Skeletal muscle satellite cell (primary cell): ENCODE results near the gene LIF.

Source experiments
- H3K27me3 ChIP-seq: 2 replicates; pipeline ENCODE4 v1.7.0; 2013; ENCODE audit warnings: low read length; ENCODE audit not compliant: control insufficient read depth, insufficient read depth
- H3K36me3 ChIP-seq: 2 replicates; pipeline ENCODE4 v1.7.0; 2013; ENCODE audit warnings: mild to moderate bottlenecking, control low read depth, low read length; ENCODE audit not compliant: insufficient read depth
- H3K4me1 ChIP-seq: 2 replicates; pipeline ENCODE4 v1.7.0; 2013; ENCODE audit warnings: low read length; ENCODE audit not compliant: control insufficient read depth, insufficient read depth
- H3K4me2 ChIP-seq: 2 replicates; pipeline ENCODE4 v1.7.0; 2013; ENCODE audit warnings: mild to moderate bottlenecking, low read length
- H3K4me3 ChIP-seq: 2 replicates; pipeline ENCODE4 v1.7.0; 2013; ENCODE audit warnings: low read length
- H3K9ac ChIP-seq: 2 replicates; pipeline ENCODE4 v1.7.0; 2013; ENCODE audit warnings: mild to moderate bottlenecking, low read depth, low read length, moderate library complexity
- H3K9me3 ChIP-seq: replicated peaks from 2 replicates; pipeline ENCODE4 v1.7.0; 2013; ENCODE audit warnings: mild to moderate bottlenecking, control low read depth, low read length

LIF gene

DNA sequence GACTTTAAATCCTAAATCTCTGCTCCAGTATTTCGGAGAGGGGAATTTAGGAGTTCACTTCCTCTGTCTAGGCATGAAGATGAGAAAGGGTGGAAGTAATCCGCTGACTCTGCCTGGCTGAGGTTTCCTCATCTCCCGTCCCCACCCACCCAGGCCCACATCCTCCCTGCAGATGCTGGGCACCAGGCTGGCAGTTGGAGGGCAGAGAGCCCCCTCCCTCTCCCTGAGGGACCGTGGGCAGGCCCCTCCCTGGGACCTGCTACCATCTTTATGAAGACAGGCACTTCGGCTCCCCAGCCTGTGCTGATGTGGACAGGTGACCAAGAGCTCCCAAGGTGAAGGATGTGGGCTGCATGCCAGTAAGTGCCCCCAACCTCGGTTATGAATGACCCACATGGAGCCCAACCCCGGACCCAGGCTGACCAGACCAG, 36.1 kb upstream of the LIF start:
- H3K9ac ChIP-seq = no peak overlapping the region
- H3K4me3 ChIP-seq = no peak overlapping the region

DNA sequence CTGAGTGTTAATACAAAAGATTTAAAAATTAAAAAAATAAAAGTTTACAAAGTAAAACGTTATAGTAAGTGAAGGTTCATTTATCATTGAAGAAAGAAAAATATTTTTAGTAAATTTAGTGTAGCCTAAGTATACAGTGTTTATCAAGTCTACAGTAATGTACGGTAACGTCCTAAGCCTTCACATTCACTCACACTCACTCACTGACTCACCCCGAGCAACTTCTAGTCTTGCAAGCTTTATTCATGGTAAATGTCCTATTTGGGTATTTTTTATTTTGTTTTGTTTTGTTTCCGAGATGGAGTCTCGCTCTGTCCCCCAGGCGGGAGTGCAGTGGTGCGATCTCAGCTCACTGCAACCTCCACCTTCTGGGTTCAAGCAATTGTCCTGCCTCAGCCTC, 33.9 kb upstream of the LIF start:
- H3K4me2 ChIP-seq = no peak overlapping the region
- H3K4me1 ChIP-seq = peaks cover 40% of the 10 kb centered on the region
- no peaks in the 10 kb centered on the region for H3K9me3 ChIP-seq
- no peaks in the 10 kb centered on the region for H3K36me3 ChIP-seq
- H3K27me3 ChIP-seq = no peaks in the 10 kb centered on the region
- no peak overlapping the region for H3K9ac ChIP-seq
- H3K4me3 ChIP-seq = no peak overlapping the region

More for the DNA sequence above, 36.1 kb upstream of the LIF start:
- Histone ChIP-seq H3K4me1 (peaks cover 32% of the 10 kb centered on the region), H3K9me3 (no peaks in the 10 kb centered on the region), H3K36me3 (peaks cover 3% of the 10 kb centered on the region), H3K27me3 (no peaks in the 10 kb centered on the region), H3K4me2 (no peak overlapping the region)

DNA sequence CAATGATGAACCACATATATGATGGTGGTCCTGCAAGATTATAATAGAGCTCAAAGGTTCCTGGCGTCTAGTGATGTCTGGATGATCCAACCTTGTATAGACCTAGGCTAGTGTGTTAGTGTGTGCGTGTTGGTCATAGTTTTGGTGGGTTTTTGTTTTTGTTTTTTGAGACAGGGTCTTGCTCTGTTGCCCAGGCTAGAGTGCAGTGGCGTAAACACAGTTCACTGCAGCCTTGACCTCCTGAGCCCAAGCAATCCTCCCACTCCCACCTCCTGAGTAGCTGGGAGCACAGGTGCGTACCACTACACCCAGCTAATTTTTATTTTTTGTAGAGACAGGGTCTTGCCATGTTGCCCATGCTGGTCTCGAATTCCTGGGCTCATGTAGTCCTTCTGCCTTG, 33.4 kb upstream of the LIF start:
- Histone ChIP-seq H3K9me3 (no peaks in the 10 kb centered on the region), H3K9ac (peak overlapping the region; percentile 1), H3K4me3 (peak overlapping the region; percentile 36), H3K27me3 (no peaks in the 10 kb centered on the region), H3K4me1 (peaks cover 40% of the 10 kb centered on the region), H3K36me3 (no peaks in the 10 kb centered on the region), H3K4me2 (peak overlapping the region; percentile 66)

GRCh38 chr22:30279046-30279788, 32.7 kb upstream of the LIF start:
- H3K4me1 ChIP-seq = peaks cover 40% of the 10 kb centered on the region
- no peaks in the 10 kb centered on the region for H3K9me3 ChIP-seq
- peak overlapping the region; percentile 3 for H3K9ac ChIP-seq
- H3K4me3 ChIP-seq = peak overlapping the region; percentile 36
- H3K36me3 ChIP-seq = no peaks in the 10 kb centered on the region
- peak overlapping the region; percentile 66 for H3K4me2 ChIP-seq
- H3K27me3 ChIP-seq = no peaks in the 10 kb centered on the region

- no peaks in the 10 kb centered on the region for H3K27me3 ChIP-seq
- H3K9ac ChIP-seq = peak overlapping the region; percentile 52
- H3K9me3 ChIP-seq = no peaks in the 10 kb centered on the region
- H3K4me3 ChIP-seq = peak overlapping the region; percentile 19
- H3K36me3 ChIP-seq = no peaks in the 10 kb centered on the region
- H3K4me1 ChIP-seq = peaks cover 40% of the 10 kb centered on the region
- H3K4me2 ChIP-seq = peak overlapping the region; percentile 67
These were observed 31.2 kb upstream of the LIF start for GRCh38 chr22:30277547-30278344.

- H3K27me3 ChIP-seq = no peaks in the 10 kb centered on the region
- no peak overlapping the region for H3K4me3 ChIP-seq
- peaks cover 40% of the 10 kb centered on the region for H3K4me1 ChIP-seq
- no peaks in the 10 kb centered on the region for H3K36me3 ChIP-seq
- no peaks in the 10 kb centered on the region for H3K9me3 ChIP-seq
- no peak overlapping the region for H3K9ac ChIP-seq
- no peak overlapping the region for H3K4me2 ChIP-seq
These were observed 29.5 kb upstream of the LIF start for GRCh38 chr22:30276039-30276438.

DNA sequence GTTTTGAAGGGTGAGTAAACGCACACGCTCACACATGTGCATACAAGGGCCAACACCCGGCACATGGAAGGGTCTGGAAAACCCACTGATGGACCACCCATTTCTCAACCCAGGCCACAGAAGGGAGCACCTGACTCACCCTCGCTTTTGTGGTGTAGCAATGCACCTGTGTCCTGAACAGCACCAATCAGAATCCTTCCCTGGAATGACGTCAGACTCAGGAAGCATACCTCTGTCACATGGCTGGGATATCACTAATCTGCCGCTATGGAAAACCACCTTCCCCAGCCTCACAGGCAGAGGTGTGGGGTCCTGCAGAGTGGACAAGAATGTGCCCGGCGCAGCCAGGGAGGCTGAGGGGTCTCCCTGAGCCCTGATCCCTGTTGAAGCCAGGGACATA, 29.1 kb upstream of the LIF start:
- H3K4me3 ChIP-seq = no peak overlapping the region
- no peaks in the 10 kb centered on the region for H3K36me3 ChIP-seq
- no peaks in the 10 kb centered on the region for H3K9me3 ChIP-seq
- no peak overlapping the region for H3K9ac ChIP-seq
- no peak overlapping the region for H3K4me2 ChIP-seq
- peaks cover 38% of the 10 kb centered on the region for H3K4me1 ChIP-seq
- no peaks in the 10 kb centered on the region for H3K27me3 ChIP-seq

DNA sequence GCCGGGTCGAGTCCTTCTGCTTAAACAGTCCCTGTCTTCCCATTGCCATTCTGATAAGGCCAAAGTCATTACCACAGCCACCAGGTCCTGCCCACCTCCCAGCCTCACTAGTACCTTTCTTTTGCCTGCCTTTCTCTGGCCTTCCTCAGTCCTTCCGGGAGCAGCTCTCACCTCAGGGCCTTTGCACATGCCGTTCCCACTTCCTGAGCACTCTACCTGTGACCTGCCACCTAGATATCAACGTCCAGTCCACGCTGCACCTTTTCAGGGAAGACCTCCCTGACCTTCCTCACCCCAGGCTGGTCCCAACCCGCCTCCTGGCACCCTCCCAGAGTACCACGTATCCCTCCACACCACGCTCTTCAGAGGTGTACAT, 27.9 kb upstream of the LIF start:
- H3K36me3 ChIP-seq = no peaks in the 10 kb centered on the region
- no peak overlapping the region for H3K4me3 ChIP-seq
- H3K4me2 ChIP-seq = no peak overlapping the region
- H3K4me1 ChIP-seq = peaks cover 26% of the 10 kb centered on the region
- H3K9me3 ChIP-seq = no peaks in the 10 kb centered on the region
- H3K27me3 ChIP-seq = no peaks in the 10 kb centered on the region
- no peak overlapping the region for H3K9ac ChIP-seq

DNA sequence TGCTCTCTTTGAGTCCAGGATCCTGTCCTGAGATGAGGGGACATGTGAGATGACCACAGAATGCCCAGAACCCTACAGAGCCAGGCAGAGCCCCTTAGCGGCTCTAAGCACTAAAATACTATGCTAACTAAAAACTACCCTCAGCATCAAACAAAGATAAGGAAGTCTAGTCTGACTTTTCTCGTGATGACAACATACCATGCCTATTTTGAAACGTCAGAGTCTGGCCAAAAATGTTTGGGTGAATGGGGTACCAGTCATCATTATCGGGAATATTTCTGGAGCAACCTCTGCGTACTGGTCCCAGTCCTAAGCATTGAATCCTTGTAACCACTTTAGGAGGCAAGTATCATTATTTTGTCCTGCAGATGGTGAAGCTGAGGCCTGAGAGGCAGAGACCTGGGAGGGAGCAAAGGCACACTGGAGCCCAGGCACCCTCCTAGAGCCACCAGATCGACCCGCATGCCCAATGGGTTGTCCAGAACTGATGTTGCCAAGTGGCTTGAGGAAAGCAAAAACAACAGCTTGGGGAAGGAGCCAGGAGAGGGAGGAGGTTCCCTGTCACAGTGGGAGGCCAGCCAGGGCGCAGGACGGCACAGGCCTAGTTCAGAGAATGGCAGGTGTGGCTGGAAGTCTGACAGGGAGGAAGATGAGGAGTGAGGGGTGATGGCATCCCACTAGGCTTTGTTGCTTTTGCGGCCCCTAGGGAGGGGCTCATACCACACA, 27.3 kb upstream of the LIF start:
- Histone ChIP-seq H3K4me2 (no peak overlapping the region), H3K36me3 (no peaks in the 10 kb centered on the region), H3K9me3 (no peaks in the 10 kb centered on the region), H3K9ac (no peak overlapping the region), H3K27me3 (no peaks in the 10 kb centered on the region), H3K4me1 (peaks cover 21% of the 10 kb centered on the region), H3K4me3 (no peak overlapping the region)

- Histone ChIP-seq H3K4me1 (peaks cover 12% of the 10 kb centered on the region), H3K4me2 (no peak overlapping the region), H3K9ac (no peak overlapping the region), H3K36me3 (no peaks in the 10 kb centered on the region), H3K27me3 (no peaks in the 10 kb centered on the region), H3K9me3 (no peaks in the 10 kb centered on the region), H3K4me3 (no peak overlapping the region)
These were observed 26.4 kb upstream of the LIF start for GRCh38 chr22:30272781-30273601.

- no peaks in the 10 kb centered on the region for H3K36me3 ChIP-seq
- H3K9ac ChIP-seq = no peak overlapping the region
- no peaks in the 10 kb centered on the region for H3K9me3 ChIP-seq
- H3K4me2 ChIP-seq = no peak overlapping the region
- no peak overlapping the region for H3K4me3 ChIP-seq
- H3K4me1 ChIP-seq = no peaks in the 10 kb centered on the region
- H3K27me3 ChIP-seq = no peaks in the 10 kb centered on the region
These were observed 24.3 kb upstream of the LIF start for GRCh38 chr22:30270832-30271231.
